Measurements from ENCODE around the gene AIF1.

Gene AIF1

GRCh38 chr6:31614684-31615578, at the start of gene AIF1:
Gene AIF1 (plus strand): TSS chr6:31615234. CDS start chr6:31615330, 96 bp downstream.
- DNase-seq (ENCODE audit: low read depth) = no peak

GRCh38 chr6:31567531-31568370, 47.3 kb upstream of the AIF1 start:
- no peak for DNase-seq (ENCODE audit: low read depth)

- no peak for DNase-seq (ENCODE audit: low read depth)
Observed at GRCh38 chr6:31568537-31568961, 46.5 kb upstream of the AIF1 start.

GRCh38 chr6:31569861-31570536, 45.0 kb upstream of the AIF1 start:
- DNase-seq (ENCODE audit: low read depth) = no peak

GRCh38 chr6:31572041-31572911, 42.8 kb upstream of the AIF1 start, which contains the start of gene LTA:
Gene LTA (plus strand): TSS chr6:31572289. CDS start chr6:31572743, 454 bp downstream.
- no peak for DNase-seq (ENCODE audit: low read depth)

- no peak for DNase-seq (ENCODE audit: low read depth)
Observed at GRCh38 chr6:31573239-31574105, 41.6 kb upstream of the AIF1 start.

GRCh38 chr6:31574106-31575061, 40.6 kb upstream of the AIF1 start:
- no peak for DNase-seq (ENCODE audit: low read depth)

GRCh38 chr6:31575335-31575901, 39.6 kb upstream of the AIF1 start, which contains the start of gene TNF:
Gene TNF (plus strand): TSS chr6:31575565. CDS start chr6:31575742, 177 bp downstream.
- DNase-seq (ENCODE audit: low read depth) = no peak

GRCh38 chr6:31575952-31576685, 38.9 kb upstream of the AIF1 start:
- no peak for DNase-seq (ENCODE audit: low read depth)

GRCh38 chr6:31576897-31577578, 38.0 kb upstream of the AIF1 start:
- no peak for DNase-seq (ENCODE audit: low read depth)

- no peak for DNase-seq (ENCODE audit: low read depth)
Observed at GRCh38 chr6:31577579-31577966, 37.5 kb upstream of the AIF1 start.

- DNase-seq (ENCODE audit: low read depth) = no peak
Observed at GRCh38 chr6:31578184-31579118, 36.6 kb upstream of the AIF1 start.

GRCh38 chr6:31579119-31579505, 35.9 kb upstream of the AIF1 start:
- DNase-seq (ENCODE audit: low read depth) = no peak

- DNase-seq (ENCODE audit: low read depth) = no peak
Observed at GRCh38 chr6:31579546-31580437, 35.2 kb upstream of the AIF1 start.

GRCh38 chr6:31580438-31580740, 34.6 kb upstream of the AIF1 start:
- DNase-seq (ENCODE audit: low read depth) = no peak

Measured in fibroblast of the conjunctiva (primary cell).